Calu3 (cell line): ENCODE data around the gene PRSS33. TPM values are rescaled to one million over a fixed set of nuclear protein-coding genes. Genes with fewer than 3 reads are reported as not detected.

Experiments
- BruUV-seq: library from RNA; stranded (reverse); fragments of 400-500 nt; replicated peaks from 2 replicates; lab custom pipeline; 2021; lab: Mats Ljungman, UMichigan
- CTCF ChIA-PET: fragments of 300-600 bp; sonication (Branson Sonifier 250); formaldehyde crosslinking; loops from one replicate; lab custom pipeline; 2022; ENCODE audit warnings: antibody characterized with exemption; lab: Charles Lee
- DNase-seq: peaks from one replicate; pipeline ENCODE4 v3.0.0; 2022
- H3K27ac Mint-ChIP-seq: one replicate; pipeline ENCODE4 v1.8.0; 2022; ENCODE audit warnings: mixed read lengths; ENCODE audit not compliant: unreplicated experiment
- H3K27me3 Mint-ChIP-seq: one replicate; pipeline ENCODE4 v1.8.0; 2022; ENCODE audit warnings: mixed read lengths; ENCODE audit not compliant: unreplicated experiment
- H3K36me3 Mint-ChIP-seq: one replicate; pipeline ENCODE4 v1.8.0; 2022; ENCODE audit warnings: mild to moderate bottlenecking, moderate library complexity, mixed read lengths; ENCODE audit not compliant: insufficient read depth, unreplicated experiment
- H3K4me1 Mint-ChIP-seq: one replicate; pipeline ENCODE4 v1.8.0; 2022; ENCODE audit warnings: mild to moderate bottlenecking, low read depth, mixed read lengths; ENCODE audit not compliant: unreplicated experiment
- H3K4me3 Mint-ChIP-seq: one replicate; pipeline ENCODE4 v1.8.0; 2022; ENCODE audit warnings: mild to moderate bottlenecking, low read depth, moderate library complexity, mixed read lengths; ENCODE audit not compliant: unreplicated experiment
- H3K9me3 Mint-ChIP-seq: one replicate; pipeline ENCODE4 v1.8.0; 2022; ENCODE audit warnings: low read depth, mixed read lengths; ENCODE audit not compliant: unreplicated experiment
- CTCF ChIP-seq: fragments of 200-600 bp; IDR thresholded peaks from one replicate; pipeline ENCODE4 v1.8.0; 2022; ENCODE audit warnings: antibody characterized with exemption; ENCODE audit not compliant: unreplicated experiment
- intact Hi-C: fragments of 100-400 bp; cut with micrococcal nuclease; formaldehyde crosslinking; loops from one replicate; pipeline ENCODE4 v1.10.0; 2022; ENCODE audit not compliant: unreplicated experiment
- total RNA-seq: library from RNA; stranded (reverse); gene quantifications from 2 replicates; pipeline ENCODE4 v1.2.3, GENCODE V29; 2022

PRSS33 gene
- total RNA-seq, 1 experiment from 2014 or later: 13.2 TPM

DNA sequence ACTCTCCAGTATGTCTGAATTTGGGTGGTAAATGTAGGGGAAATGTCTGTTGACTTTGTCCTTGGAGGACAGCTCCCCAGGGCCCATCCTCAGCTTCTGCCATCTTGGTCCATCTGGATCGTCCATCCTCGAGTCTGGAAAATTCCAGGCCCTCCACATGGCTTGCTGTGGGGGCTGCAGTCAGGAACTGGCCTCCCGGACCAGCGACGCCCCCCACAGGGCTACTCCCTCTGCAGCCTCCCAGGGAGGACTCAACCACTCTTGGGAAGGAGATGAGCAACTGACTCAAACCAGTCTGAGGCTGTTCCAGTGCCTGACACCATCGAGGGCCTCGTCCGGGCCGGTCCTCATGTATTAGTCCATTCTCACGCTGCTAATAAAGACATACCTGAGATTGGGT, 37.3 kb upstream of the PRSS33 start:
- Mint-ChIP-seq H3K27ac (no peak overlapping the region), H3K9me3 (no peaks in the 10 kb centered on the region), H3K36me3 (no peaks in the 10 kb centered on the region), H3K27me3 (no peaks in the 10 kb centered on the region), H3K4me3 (no peak overlapping the region), H3K4me1 (peaks cover 12% of the 10 kb centered on the region)
- CTCF ChIA-PET: interaction anchor here (0.6 kb wide), 1 partner anchor 674 kb away, joined by 4 read pairs; no protein-coding TSS in a partner anchor
- no peak for DNase-seq
- TF ChIP-seq CTCF: no peak
- BruUV-seq: no TSS peak
- intact Hi-C loops: loop anchor here (5.0 kb wide), 1 partner anchor 47 kb away; the partner anchor contains the start of gene ELOB

- no peak for DNase-seq
- Mint-ChIP-seq H3K4me3 (no peak overlapping the region), H3K9me3 (no peaks in the 10 kb centered on the region), H3K27ac (no peak overlapping the region), H3K27me3 (no peaks in the 10 kb centered on the region), H3K36me3 (no peaks in the 10 kb centered on the region), H3K4me1 (peaks cover 20% of the 10 kb centered on the region)
- TF ChIP-seq CTCF: no peak
- intact Hi-C loops: loop anchor here (5.0 kb wide), 1 partner anchor 45 kb away; the partner anchor contains the start of gene ELOB
- no TSS peak for BruUV-seq
- CTCF ChIA-PET: interaction anchor here (1.4 kb wide), 1 partner anchor 44 kb away, joined by 3 read pairs; no protein-coding TSS in a partner anchor
Observed at GRCh38 chr16:2822496-2822895, 35.1 kb upstream of the PRSS33 start.

DNA sequence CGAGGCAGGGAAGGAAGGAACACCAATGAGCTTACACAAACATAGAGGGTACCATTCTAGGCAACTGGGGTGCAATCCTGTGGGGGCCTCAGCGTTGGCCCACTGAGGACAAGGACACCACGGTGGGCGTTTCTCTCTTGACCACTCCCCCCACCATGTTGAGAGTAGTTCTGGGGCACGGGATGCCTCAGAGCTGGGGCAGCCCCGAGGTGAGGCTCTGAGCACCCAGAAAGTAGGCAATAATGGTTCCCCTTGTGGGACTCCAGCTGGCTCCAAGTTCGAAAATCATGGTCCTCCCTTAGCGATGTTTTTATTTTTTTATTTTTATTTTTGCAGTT, 34.8 kb upstream of the PRSS33 start:
- Mint-ChIP-seq H3K9me3 (no peaks in the 10 kb centered on the region), H3K4me1 (peaks cover 20% of the 10 kb centered on the region), H3K27me3 (no peaks in the 10 kb centered on the region), H3K27ac (no peak overlapping the region), H3K4me3 (no peak overlapping the region), H3K36me3 (no peaks in the 10 kb centered on the region)
- CTCF ChIA-PET: no interaction called here
- DNase-seq: no peak
- no peak for TF ChIP-seq CTCF
- no TSS peak for BruUV-seq
- intact Hi-C loops: loop anchor here (5.0 kb wide), 1 partner anchor 45 kb away; the partner anchor contains the start of gene ELOB

DNA sequence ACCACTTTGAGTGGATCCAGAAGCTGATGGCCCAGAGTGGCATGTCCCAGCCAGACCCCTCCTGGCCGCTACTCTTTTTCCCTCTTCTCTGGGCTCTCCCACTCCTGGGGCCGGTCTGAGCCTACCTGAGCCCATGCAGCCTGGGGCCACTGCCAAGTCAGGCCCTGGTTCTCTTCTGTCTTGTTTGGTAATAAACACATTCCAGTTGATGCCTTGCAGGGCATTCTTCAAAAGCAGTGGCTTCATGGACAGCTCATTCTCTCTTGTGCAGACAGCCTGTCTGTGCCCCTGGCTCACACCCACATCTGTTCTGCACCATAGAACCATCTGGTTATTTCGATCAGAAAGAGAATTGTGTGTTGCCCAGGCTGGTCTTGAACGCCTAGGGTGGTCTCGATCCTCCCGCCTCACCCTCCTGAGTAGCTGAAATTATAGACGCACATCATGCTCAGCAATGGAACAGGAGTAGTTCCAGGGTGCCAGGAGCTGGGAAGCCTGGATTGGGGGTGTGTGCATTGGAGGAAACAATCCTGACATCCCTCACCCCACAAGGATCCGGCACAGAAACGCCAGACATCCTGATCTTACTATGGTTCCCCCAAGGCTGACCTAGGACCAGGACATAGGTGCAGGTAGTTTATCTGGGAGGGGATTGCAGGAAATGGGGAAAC, 34.3 kb upstream of the PRSS33 start:
- CTCF ChIA-PET: no interaction called here
- Mint-ChIP-seq H3K9me3 (no peaks in the 10 kb centered on the region), H3K27ac (no peak overlapping the region), H3K4me3 (no peak overlapping the region), H3K36me3 (no peaks in the 10 kb centered on the region), H3K27me3 (no peaks in the 10 kb centered on the region), H3K4me1 (peaks cover 20% of the 10 kb centered on the region)
- intact Hi-C loops: loop anchor here (5.0 kb wide), 1 partner anchor 44 kb away; the partner anchor contains the start of gene ELOB
- no peak for TF ChIP-seq CTCF
- BruUV-seq: no TSS peak
- no peak for DNase-seq
